SK-N-SH treated with all-trans-retinoic acid at 6 μM for 48 hours (cell line): ENCODE measurements around the gene PSD2.

Experiments used
- ATAC-seq: fragments of 200-7000 bp; cut with Tn5 transposase; 3 replicates; pipeline ENCODE4 v1.9.1; 2020; ENCODE audit warnings: mild to moderate bottlenecking, moderate library complexity
- ARNTL ChIP-seq: fragments of 450-650 bp; formaldehyde crosslinking; IDR thresholded peaks from 2 replicates; pipeline ENCODE4 v1.5.0; 2020; ENCODE audit warnings: low read depth, mild to moderate bottlenecking, moderate library complexity, borderline replicate concordance
- CSDC2 ChIP-seq: fragments of 250-450 bp; sonication (Bioruptor Pico); IDR thresholded peaks from 2 replicates; pipeline ENCODE4 v1.5.0; 2020; ENCODE audit warnings: mild to moderate bottlenecking, moderate library complexity
- ESRRG ChIP-seq: fragments of 250-450 bp; sonication (Bioruptor Pico); IDR thresholded peaks from 2 replicates; pipeline ENCODE4 v1.6.1; 2021; ENCODE audit warnings: mild to moderate bottlenecking
- GLIS3 ChIP-seq: fragments of 250-450 bp; sonication (Bioruptor Pico); IDR thresholded peaks from 2 replicates; pipeline ENCODE4 v1.5.0; 2020; ENCODE audit warnings: mild to moderate bottlenecking, moderate library complexity
- OSR1 ChIP-seq: fragments of 250-450 bp; sonication (Bioruptor Pico); IDR thresholded peaks from 2 replicates; pipeline ENCODE4 v1.8.0; 2022; ENCODE audit warnings: moderate library complexity, mild to moderate bottlenecking, inconsistent platforms
- SNAI2 ChIP-seq: fragments of 250-450 bp; sonication (Bioruptor Pico); IDR thresholded peaks from 2 replicates; pipeline ENCODE4 v1.5.0; 2020; ENCODE audit warnings: mild to moderate bottlenecking, moderate library complexity
- TCF4 ChIP-seq: fragments of 250-450 bp; sonication (Bioruptor Pico); IDR thresholded peaks from 2 replicates; pipeline ENCODE4 v1.8.0; 2021; ENCODE audit warnings: mild to moderate bottlenecking, moderate library complexity, borderline replicate concordance
- TOX ChIP-seq: fragments of 250-450 bp; sonication (Bioruptor Pico); IDR thresholded peaks from 2 replicates; pipeline ENCODE4 v1.8.0; 2021; ENCODE audit warnings: mild to moderate bottlenecking, moderate library complexity, borderline replicate concordance
- ZC3H10 ChIP-seq: fragments of 250-450 bp; sonication (Bioruptor Pico); IDR thresholded peaks from 2 replicates; pipeline ENCODE4 v1.5.1; 2021; ENCODE audit warnings: mild to moderate bottlenecking, moderate library complexity
- ZFP3 ChIP-seq: fragments of 250-450 bp; sonication (Bioruptor Pico); IDR thresholded peaks from 2 replicates; pipeline ENCODE4 v1.5.0; 2020; ENCODE audit warnings: mild to moderate bottlenecking, moderate library complexity
- ZFP30 ChIP-seq: fragments of 450-650 bp; formaldehyde crosslinking; IDR thresholded peaks from 2 replicates; pipeline ENCODE4 v1.5.0; 2022; ENCODE audit warnings: mild to moderate bottlenecking, moderate library complexity
- ZNF565 ChIP-seq: fragments of 450-650 bp; formaldehyde crosslinking; conservative IDR thresholded peaks from 2 replicates; pipeline ENCODE4 v1.5.0; 2020; ENCODE audit warnings: low read depth, mild to moderate bottlenecking, moderate library complexity
- ZNF70 ChIP-seq: fragments of 450-650 bp; formaldehyde crosslinking; IDR thresholded peaks from 2 replicates; pipeline ENCODE4 v1.5.0; 2020; ENCODE audit warnings: mild to moderate bottlenecking, moderate library complexity
- ZNF8 ChIP-seq: fragments of 450-650 bp; formaldehyde crosslinking; IDR thresholded peaks from 2 replicates; pipeline ENCODE4 v1.5.0; 2020; ENCODE audit warnings: mild to moderate bottlenecking, moderate library complexity
- TF ChIP-seq, protein P1 (sequence below): fragments of 250-450 bp; sonication (Bioruptor Pico); IDR thresholded peaks from 2 replicates; pipeline ENCODE4 v1.5.1; 2021; ENCODE audit warnings: mild to moderate bottlenecking, moderate library complexity
- TF ChIP-seq, protein P2 (sequence below): fragments of 250-450 bp; sonication (Bioruptor Pico); IDR thresholded peaks from 2 replicates; pipeline ENCODE4 v1.5.1; 2020; ENCODE audit warnings: low read depth, mild to moderate bottlenecking, moderate library complexity
- TF ChIP-seq, protein P3 (sequence below): fragments of 250-450 bp; sonication (Bioruptor Pico); IDR thresholded peaks from 2 replicates; pipeline ENCODE4 v1.8.0; 2020; ENCODE audit warnings: mild to moderate bottlenecking, moderate library complexity, borderline replicate concordance
- TF ChIP-seq, protein P4 (sequence below): fragments of 250-450 bp; sonication (Bioruptor Pico); IDR thresholded peaks from 2 replicates; pipeline ENCODE4 v1.5.0; 2020; ENCODE audit warnings: mild to moderate bottlenecking, moderate library complexity

PSD2 gene

DNA sequence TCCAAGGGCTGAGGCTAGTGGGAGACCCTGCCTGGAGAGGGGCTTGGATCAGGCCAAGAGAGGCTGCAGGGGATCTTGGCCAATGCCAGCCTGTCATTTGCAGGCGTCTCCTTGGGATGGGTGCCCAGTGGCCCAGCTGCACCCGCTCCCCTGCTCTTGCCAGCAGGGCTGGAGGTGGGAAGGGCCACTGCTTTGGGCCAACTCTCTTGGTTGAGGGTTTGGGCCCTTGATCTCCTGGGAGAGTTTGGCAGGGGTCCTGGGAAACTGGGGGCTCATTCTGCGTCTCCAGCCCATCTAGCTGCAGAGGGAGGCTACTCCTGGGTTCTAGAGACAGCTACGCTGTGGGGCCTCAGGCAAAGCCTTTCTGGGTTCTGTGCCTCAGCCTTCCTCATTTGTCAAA is 10.5 kb downstream of the PSD2 start:
- TF ChIP-seq TCF4 (CRISPR knock-in tag): no peak
- no peak for TF ChIP-seq ZFP30
- TF ChIP-seq ZC3H10 (CRISPR knock-in tag): no peak
- TF ChIP-seq, protein P1, sequence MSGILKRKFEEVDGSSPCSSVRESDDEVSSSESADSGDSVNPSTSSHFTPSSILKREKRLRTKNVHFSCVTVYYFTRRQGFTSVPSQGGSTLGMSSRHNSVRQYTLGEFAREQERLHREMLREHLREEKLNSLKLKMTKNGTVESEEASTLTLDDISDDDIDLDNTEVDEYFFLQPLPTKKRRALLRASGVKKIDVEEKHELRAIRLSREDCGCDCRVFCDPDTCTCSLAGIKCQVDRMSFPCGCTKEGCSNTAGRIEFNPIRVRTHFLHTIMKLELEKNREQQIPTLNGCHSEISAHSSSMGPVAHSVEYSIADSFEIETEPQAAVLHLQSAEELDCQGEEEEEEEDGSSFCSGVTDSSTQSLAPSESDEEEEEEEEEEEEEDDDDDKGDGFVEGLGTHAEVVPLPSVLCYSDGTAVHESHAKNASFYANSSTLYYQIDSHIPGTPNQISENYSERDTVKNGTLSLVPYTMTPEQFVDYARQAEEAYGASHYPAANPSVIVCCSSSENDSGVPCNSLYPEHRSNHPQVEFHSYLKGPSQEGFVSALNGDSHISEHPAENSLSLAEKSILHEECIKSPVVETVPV (CRISPR knock-in tag): no peak
- no peak for TF ChIP-seq SNAI2 (CRISPR knock-in tag)
- TF ChIP-seq ESRRG (CRISPR knock-in tag): no peak
- no peak for ATAC-seq

DNA sequence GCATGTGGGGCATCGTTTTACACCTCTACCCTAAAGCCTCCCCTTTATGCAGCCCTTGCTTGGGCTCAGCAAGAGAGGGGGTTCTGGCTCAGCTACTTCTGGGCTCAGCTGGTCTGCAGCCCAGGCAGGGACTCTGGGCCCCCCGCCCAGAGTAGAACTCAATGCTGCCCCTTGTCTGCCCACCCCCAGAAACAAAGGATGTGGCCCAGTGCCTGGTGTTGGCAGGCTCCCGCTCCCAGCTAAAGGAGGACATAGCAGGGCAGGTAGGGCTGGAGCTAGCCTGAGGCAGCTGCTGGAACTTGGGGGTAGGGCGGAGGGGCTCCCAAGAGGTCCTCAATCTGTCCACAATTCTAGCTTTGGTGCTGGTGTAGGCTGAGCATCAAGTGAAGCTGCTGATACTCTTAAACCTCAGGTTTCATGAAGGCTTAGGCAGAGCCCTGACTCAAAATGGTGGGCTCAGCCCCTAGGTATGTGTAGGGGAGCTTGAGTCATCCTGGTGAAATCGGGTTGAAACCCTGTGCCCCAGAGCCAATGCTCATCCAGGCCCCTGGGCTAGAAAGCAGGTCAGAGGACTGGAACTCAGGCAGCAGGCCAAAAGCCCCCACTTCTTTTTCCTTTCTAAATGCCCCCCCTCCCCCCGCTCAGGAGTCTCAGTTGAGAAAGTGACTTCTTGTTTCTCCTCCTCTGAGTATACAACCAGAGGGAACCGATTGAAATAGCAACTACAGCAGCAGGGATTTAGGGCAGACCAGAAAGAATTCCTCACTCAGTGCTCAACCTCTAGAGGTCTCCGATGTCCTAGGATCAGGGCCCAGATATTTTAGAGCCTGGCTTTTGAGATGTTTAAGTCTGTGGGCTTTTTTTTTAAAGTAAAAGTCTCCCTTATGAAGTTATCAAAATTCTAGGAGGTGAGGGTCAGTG is 11.4 kb downstream of the PSD2 start:
- no peak for ATAC-seq
- TF ChIP-seq ZNF8 (no peak), ZFP3 (CRISPR knock-in tag) (no peak), ZFP30 (no peak), CSDC2 (CRISPR knock-in tag) (no peak), GLIS3 (CRISPR knock-in tag) (no peak), ESRRG (CRISPR knock-in tag) (no peak), OSR1 (CRISPR knock-in tag) (no peak), ZNF70 (CRISPR knock-in tag) (no peak), TOX (no peak)

DNA sequence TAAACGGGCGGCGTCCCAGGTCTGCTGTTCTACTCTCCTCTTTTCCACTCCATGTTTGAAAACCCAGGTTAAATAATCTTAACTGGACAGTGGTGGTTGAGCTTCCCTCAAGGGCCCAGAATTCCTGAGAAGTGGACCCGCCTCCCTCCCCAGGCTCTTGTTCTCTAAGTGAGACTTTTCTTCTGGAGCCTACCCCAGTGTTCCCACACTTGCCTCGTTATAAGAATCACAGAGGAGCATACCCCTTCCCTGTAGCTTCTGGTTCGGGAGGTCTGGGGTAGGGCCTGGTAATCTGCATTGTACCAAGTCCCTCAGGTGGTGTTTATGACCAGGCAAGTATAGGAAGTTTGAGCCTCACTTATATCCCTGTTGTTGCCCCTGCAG is 12.0 kb downstream of the PSD2 start:
- TF ChIP-seq ZFP30 (no peak), CSDC2 (CRISPR knock-in tag) (no peak), TCF4 (CRISPR knock-in tag) (no peak), ESRRG (CRISPR knock-in tag) (no peak), ZNF70 (CRISPR knock-in tag) (no peak), ZNF8 (no peak), ARNTL (CRISPR knock-in tag) (no peak), OSR1 (CRISPR knock-in tag) (no peak), ZC3H10 (CRISPR knock-in tag) (no peak), ZNF565 (CRISPR knock-in tag) (no peak), SNAI2 (CRISPR knock-in tag) (no peak), ZFP3 (CRISPR knock-in tag) (no peak)
- TF ChIP-seq, protein P1 (CRISPR knock-in tag): no peak
- TF ChIP-seq, protein P2, sequence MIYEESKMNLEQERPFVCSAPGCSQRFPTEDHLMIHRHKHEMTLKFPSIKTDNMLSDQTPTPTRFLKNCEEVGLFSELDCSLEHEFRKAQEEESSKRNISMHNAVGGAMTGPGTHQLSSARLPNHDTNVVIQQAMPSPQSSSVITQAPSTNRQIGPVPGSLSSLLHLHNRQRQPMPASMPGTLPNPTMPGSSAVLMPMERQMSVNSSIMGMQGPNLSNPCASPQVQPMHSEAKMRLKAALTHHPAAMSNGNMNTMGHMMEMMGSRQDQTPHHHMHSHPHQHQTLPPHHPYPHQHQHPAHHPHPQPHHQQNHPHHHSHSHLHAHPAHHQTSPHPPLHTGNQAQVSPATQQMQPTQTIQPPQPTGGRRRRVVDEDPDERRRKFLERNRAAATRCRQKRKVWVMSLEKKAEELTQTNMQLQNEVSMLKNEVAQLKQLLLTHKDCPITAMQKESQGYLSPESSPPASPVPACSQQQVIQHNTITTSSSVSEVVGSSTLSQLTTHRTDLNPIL: no peak
- TF ChIP-seq, protein P3, sequence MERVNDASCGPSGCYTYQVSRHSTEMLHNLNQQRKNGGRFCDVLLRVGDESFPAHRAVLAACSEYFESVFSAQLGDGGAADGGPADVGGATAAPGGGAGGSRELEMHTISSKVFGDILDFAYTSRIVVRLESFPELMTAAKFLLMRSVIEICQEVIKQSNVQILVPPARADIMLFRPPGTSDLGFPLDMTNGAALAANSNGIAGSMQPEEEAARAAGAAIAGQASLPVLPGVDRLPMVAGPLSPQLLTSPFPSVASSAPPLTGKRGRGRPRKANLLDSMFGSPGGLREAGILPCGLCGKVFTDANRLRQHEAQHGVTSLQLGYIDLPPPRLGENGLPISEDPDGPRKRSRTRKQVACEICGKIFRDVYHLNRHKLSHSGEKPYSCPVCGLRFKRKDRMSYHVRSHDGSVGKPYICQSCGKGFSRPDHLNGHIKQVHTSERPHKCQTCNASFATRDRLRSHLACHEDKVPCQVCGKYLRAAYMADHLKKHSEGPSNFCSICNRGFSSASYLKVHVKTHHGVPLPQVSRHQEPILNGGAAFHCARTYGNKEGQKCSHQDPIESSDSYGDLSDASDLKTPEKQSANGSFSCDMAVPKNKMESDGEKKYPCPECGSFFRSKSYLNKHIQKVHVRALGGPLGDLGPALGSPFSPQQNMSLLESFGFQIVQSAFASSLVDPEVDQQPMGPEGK (CRISPR knock-in tag): no peak
- TF ChIP-seq, protein P4, sequence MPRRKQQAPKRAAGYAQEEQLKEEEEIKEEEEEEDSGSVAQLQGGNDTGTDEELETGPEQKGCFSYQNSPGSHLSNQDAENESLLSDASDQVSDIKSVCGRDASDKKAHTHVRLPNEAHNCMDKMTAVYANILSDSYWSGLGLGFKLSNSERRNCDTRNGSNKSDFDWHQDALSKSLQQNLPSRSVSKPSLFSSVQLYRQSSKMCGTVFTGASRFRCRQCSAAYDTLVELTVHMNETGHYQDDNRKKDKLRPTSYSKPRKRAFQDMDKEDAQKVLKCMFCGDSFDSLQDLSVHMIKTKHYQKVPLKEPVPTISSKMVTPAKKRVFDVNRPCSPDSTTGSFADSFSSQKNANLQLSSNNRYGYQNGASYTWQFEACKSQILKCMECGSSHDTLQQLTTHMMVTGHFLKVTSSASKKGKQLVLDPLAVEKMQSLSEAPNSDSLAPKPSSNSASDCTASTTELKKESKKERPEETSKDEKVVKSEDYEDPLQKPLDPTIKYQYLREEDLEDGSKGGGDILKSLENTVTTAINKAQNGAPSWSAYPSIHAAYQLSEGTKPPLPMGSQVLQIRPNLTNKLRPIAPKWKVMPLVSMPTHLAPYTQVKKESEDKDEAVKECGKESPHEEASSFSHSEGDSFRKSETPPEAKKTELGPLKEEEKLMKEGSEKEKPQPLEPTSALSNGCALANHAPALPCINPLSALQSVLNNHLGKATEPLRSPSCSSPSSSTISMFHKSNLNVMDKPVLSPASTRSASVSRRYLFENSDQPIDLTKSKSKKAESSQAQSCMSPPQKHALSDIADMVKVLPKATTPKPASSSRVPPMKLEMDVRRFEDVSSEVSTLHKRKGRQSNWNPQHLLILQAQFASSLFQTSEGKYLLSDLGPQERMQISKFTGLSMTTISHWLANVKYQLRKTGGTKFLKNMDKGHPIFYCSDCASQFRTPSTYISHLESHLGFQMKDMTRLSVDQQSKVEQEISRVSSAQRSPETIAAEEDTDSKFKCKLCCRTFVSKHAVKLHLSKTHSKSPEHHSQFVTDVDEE (CRISPR knock-in tag): no peak

More for the DNA sequence above, 12.0 kb downstream of the PSD2 start:
- ATAC-seq: no peak
